NK-92 (cell line): ENCODE data around the gene CYBC1.

Source experiments
- DNase-seq: peaks from one replicate; lab custom pipeline; 2025; ENCODE audit not compliant: unreplicated experiment; lab: John Stamatoyannopoulos, UW

CYBC1 gene

DNA sequence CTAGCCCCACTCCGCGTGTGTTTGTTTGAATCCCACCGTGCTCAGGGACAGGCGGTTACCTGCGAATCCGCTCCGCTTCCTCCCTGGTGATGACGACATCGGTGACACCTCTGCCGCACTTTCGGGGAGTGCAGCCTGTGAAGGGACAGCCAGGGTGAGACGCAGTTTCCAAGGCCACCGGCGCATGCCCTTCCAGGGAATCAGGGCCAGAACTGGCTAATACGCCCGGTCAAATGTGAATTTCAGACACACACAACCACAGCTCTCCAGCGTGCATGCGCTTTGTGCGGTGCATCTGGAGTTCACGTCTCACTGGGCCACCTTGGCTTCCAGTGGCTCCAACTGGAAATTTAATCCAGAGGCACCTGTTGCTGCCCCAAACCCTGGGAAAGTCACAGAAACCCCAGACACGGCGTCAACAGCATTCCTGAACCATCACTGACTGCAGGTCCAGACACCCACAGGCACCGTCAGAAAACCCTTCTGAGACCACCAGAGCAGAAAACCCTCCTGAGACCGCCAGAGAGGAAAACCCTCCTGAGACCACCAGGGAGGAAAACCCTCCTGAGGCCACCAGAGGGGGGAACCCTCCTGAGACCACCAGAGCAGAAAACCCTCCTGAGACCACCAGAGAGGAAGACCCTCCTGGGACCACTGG is 39.0 kb downstream of the CYBC1 start:
- DNase-seq, result no peak

DNA sequence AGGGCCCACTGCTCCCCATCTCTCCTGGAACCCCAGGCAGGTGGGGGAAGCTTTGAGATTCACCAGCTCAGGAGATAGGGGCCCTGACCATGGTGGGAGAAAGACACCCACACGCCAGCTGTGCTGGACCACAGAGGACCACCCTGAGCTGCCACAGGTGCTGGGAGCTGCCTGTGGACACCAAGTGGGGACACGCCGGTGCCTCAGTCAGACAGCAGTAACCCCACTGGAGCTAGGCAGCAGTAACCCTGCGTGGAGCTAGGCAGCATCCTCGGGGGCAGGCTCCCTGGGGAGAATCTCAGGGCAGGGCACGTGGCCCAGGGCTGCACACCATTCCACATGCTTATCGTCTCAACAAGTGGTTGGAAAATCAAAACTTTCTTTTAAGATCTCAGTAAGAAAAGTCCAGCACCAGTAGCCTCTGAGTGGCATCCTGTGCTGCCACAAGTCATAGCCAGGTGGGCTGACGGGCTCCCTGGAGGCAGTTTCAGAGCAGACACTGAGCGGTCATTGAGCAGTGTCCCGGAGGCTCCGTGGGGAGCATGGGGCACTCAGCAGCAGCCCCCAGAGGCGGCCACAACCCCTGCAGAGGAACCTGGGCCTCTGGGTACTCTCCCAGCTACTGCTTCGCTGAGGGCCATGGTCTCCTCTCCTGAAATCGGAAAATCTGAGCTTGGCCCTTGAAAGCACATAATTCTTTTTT is 40.4 kb downstream of the CYBC1 start:
- DNase-seq, result no peak

- DNase-seq, result no peak
These were observed 41.6 kb downstream of the CYBC1 start for GRCh38 chr17:82408938-82409318.

DNA sequence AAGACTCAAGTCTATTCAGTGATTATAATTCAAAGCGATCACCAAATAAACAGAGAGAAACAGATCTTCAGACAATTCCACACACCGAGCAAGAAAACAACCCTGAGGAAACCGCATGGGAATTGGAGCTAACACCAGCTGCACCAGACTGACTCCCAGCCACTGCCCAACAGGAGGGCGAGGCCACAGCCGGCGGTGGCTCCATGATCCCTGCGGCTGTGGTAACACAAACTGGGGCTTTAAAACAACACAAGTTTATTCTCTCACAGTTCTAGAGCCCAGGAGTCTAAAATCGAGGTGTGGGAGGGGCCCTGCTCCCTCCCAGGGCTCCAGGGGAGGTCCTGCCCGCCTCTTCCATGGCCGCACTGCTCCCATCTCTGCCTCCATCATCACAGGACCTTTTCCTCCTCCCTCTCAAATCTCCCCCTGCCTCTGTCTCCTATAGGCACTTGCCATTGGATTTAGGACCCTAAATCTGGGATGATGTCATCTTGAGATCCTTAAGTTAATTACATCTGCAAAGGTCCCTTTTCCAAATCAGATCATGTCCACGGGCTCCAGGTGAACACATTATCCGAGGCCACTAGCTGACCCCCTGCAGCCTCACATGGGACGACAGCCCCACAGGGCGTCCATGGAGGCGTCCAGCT is 42.1 kb downstream of the CYBC1 start:
- no peak for DNase-seq

GRCh38 chr17:82407255-82407654 is 43.3 kb downstream of the CYBC1 start:
- no peak for DNase-seq

DNA sequence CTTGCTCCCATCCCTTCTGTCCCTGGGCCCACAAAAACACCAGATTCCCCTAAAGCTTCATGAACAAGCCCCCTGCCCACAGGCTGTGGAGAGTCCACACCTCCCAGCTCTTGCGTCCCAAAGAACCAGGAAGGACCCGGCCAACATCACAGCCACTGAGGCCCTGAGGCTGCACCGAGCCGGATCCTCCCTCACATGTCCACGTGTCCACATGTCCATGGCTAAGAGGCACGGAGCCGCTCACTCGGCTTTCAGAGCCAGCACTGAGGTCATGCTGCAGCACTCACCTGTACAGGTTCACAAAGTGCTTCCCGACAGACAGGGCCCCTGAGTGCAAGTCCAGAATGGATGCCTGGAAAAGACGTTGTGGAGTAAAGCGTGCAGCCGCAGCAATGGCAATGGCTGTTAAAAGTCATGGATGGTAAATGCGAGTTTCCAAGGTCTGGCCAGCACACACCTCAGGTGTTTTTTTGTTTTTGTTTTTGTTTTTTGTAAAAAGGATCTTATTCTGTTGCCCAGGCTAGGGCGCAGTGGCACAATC is 44.4 kb downstream of the CYBC1 start:
- no peak for DNase-seq

- no peak for DNase-seq
These were observed 45.5 kb downstream of the CYBC1 start for GRCh38 chr17:82405051-82405450.

GRCh38 chr17:82403662-82404660 is 46.6 kb downstream of the CYBC1 start:
- no peak for DNase-seq

DNA sequence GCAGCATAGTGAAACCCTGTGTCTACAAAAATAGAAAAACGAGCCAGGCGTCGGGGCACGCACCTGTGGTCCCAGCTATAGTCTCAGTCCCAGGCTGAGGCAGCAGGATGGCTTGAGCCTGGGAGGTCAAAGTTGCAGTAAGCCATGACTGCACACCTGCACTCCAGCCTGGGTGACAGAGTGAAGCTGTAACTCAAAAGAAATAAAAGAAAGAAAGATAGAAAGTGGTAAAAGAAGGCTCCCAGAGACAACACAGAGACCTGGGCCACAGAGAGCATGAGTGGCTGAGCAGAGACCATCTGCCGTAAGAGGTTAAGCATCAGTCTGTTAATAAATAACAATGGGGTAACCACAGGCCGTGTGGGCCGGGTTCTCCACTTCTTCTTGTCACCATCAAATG is 47.7 kb downstream of the CYBC1 start:
- DNase-seq, result no peak

DNA sequence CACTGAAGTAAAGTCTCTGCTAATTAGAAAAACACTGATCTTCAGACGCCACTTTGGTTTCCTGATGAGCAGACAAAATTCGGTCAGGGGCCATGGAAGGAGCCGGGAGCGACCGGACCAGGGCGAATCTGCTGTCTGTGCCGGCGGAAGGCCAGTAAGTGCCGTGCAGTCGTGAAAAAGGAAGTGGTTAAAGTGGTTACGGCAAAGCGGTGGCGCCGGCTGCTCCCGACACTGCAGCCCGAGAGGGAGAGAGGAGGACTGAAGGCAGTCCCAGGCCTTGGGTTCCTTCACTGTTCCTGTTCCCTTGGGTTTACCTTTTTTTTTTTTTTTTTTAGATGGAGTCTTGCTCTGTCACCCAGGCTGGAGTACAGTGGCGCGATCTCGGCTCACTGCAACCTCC is 49.7 kb downstream of the CYBC1 start:
- DNase-seq, result no peak

DNA sequence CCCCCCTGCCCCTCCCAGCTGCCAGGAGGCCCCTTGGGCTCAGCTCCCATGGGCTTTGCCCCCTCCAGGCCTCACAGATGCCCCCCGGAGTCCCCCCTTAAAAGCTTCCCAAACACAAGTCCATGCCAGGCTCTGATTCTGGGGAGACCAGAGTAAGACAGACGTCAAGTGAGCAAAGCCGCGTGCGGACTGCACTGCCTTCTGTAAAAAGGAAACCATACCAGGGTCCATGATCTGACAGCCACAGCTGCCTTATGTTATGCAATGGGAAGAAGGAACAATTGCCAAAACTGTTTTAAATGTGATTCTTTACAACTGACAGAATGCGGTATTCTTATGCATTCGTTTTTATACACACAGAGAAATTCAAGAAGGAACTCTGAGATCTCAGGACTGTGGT is 50.3 kb downstream of the CYBC1 start:
- no peak for DNase-seq

- DNase-seq, result no peak
These were observed 50.9 kb downstream of the CYBC1 start for GRCh38 chr17:82399601-82400101.

GRCh38 chr17:82399041-82399441 is 51.5 kb downstream of the CYBC1 start:
- DNase-seq, result no peak

GRCh38 chr17:82397449-82398335 is 52.9 kb downstream of the CYBC1 start:
- DNase-seq, result no peak

DNA sequence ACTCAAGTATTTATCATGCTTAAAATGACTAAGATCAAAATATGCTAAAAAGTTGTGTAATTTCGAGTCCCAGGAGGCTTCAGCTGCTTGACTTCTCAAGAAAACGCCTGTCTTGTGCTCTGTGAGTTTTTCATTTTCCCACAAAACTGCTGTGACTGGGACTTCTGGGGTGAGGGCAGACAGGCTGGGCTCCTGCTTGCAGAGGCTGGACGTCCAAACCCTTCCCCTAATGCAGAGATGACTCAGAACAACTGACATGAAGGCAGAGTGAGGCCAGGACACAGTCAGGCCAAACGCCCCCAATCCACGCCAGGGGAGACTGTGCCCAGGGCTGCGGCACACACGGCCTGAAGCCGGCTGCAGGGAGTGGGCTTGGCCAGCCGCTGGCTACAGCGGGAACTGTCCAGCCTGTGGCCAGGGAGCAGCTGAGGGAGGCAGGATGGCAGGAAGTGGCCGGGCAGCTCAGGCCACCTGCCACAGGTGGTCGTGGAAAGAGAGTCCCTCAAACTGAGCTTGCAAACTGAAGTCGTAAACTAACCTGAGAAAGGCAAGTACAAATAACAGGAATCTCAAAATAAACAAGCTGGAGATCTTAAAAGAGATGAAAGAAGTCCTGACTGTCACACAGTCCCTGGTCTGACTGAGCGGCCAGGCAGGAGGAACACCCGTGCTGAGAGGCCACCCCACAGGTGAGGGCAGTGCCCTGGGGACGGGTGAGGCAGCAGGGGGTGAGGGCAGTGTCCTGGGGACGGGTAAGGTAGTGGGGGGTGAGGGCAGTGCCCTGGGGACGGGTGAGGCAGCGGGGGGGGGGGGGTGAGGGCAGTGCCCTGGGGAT is 53.7 kb downstream of the CYBC1 start:
- no peak for DNase-seq

DNA sequence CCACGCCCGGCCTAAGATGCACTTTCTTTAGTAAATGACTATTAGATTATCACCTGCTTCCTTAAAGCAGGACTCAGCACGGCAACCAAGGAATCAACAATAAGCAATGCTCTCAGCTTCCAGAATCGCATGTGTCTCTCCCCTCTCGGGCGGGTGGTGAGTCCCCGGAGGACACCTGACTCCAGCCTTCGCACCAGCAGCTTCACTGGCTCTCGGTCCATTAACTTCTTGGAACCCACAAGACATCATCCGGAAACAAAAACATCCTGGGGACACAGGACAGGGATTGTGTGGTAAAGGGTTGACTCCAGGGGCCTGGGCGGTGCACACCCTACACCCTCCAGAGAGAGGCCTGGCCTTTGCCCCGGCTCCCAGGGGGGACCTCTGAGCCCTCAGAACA is 56.3 kb downstream of the CYBC1 start:
- DNase-seq, result no peak

DNA sequence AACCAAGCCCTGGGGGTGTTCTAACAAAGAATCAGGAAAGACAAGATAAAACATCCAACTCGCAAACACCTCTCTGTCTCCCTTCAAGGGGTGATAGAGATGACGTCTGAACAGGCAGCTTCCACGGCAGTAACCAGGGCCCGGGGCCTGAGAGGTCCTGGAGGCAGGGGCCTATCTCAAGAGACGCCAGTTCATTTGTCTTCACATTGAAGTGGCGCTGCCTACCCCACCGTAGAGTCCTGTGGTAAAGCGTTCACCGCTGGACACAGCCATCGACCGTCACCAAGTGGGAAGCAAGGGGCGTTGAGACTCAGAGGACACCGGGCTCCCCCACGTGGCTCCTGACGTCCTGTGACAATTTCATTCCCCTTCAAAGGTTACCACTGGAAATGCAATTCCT is 57.6 kb downstream of the CYBC1 start:
- no peak for DNase-seq
